CD4-positive, alpha-beta memory T cell (primary cell): ENCODE results near the gene MBD3. TPM values are rescaled to one million over a fixed set of nuclear protein-coding genes. Genes with fewer than 3 reads are reported as not detected.

Experiments used
- CTCF ChIA-PET: fragments of 350-600 bp; sonication (Branson Sonifier 250); formaldehyde crosslinking; loops from one replicate; lab custom pipeline; 2021; ENCODE audit warnings: inconsistent platforms; ENCODE audit not compliant: partially characterized antibody; lab: Charles Lee
- POLR2A ChIA-PET: fragments of 350-600 bp; sonication (Branson Sonifier 250); formaldehyde crosslinking; loops from one replicate; lab custom pipeline; 2021; ENCODE audit not compliant: partially characterized antibody; lab: Charles Lee
- DNase-seq, 5 donors: peaks; one replicate each; pipeline versions ENCODE4 v3.0.0 to v3.0.0-alpha.2; 2020 to 2022; ENCODE audit warnings: mixed read lengths in 1 of 5
- H3K27ac ChIP-seq: one replicate; pipeline ENCODE4 v1.7.0; 2013; ENCODE audit warnings: low read depth, low read length
- H3K27me3 ChIP-seq: 2 replicates; pipeline ENCODE4 v1.7.0; 2013; ENCODE audit warnings: mild to moderate bottlenecking, low read length, moderate library complexity; ENCODE audit not compliant: insufficient read depth
- H3K36me3 ChIP-seq: 2 replicates; pipeline ENCODE4 v1.7.0; 2013; ENCODE audit warnings: mild to moderate bottlenecking, low read length, moderate library complexity; ENCODE audit not compliant: insufficient read depth
- H3K4me1 ChIP-seq: 2 replicates; pipeline ENCODE4 v1.7.0; 2013; ENCODE audit warnings: mild to moderate bottlenecking, low read length, moderate library complexity; ENCODE audit not compliant: insufficient read depth
- H3K4me3 ChIP-seq, 2 donors: one replicate each; pipeline ENCODE4 v1.7.0; 2013; ENCODE audit warnings: low read length in 2 of 2, mild to moderate bottlenecking in 1 of 2
- H3K9me3 ChIP-seq, 2 donors: one replicate each; pipeline ENCODE4 v1.7.0; 2013; ENCODE audit warnings: low read length in 2 of 2, control low read depth in 1 of 2; ENCODE audit not compliant: control insufficient read depth in 1 of 2
- H3K27ac Mint-ChIP-seq, 7 donors: one replicate each; pipeline ENCODE4 v1.8.0; 2020 to 2021; ENCODE audit warnings: mixed read lengths in 7 of 7, mild to moderate bottlenecking in 6 of 7, inconsistent platforms in 3 of 7, moderate library complexity in 3 of 7
- H3K27me3 Mint-ChIP-seq, 2 donors: one replicate each; pipeline ENCODE4 v1.8.0; 2020 to 2021; ENCODE audit warnings: mixed read lengths in 2 of 2
- H3K36me3 Mint-ChIP-seq, 2 donors: one replicate each; pipeline ENCODE4 v1.8.0; 2020 to 2021; ENCODE audit warnings: mixed read lengths in 2 of 2, inconsistent platforms in 1 of 2, mild to moderate bottlenecking in 1 of 2
- H3K4me1 Mint-ChIP-seq, 4 donors: one replicate each; pipeline ENCODE4 v1.8.0; 2020 to 2021; ENCODE audit warnings: mixed read lengths in 4 of 4, mild to moderate bottlenecking in 1 of 4
- H3K4me3 Mint-ChIP-seq, 8 donors: one replicate each; pipeline ENCODE4 v1.8.0; 2020 to 2021; ENCODE audit warnings: mixed read lengths in 8 of 8, mild to moderate bottlenecking in 7 of 8, moderate library complexity in 6 of 8, inconsistent platforms in 3 of 8
- H3K9me3 Mint-ChIP-seq, 8 donors: one replicate each; pipeline ENCODE4 v1.8.0; 2020 to 2021; ENCODE audit warnings: mixed read lengths in 8 of 8, mild to moderate bottlenecking in 5 of 8, inconsistent platforms in 3 of 8, moderate library complexity in 1 of 8
- intact Hi-C: fragments of 100-400 bp; cut with micrococcal nuclease; formaldehyde crosslinking; loops from one replicate; pipeline ENCODE4 v1.15.1; 2023
- polyA plus RNA-seq, 2 donors: library from polyadenylated mRNA; unstranded; fragments of 300-500 nt; fragmentation: Illumina TruSeq; gene quantifications; one replicate each; pipeline ENCODE4 v1.2.3, GENCODE V29; 2021
- total RNA-seq, 2 experiments: library from RNA; stranded (reverse); gene quantifications; one replicate each; pipeline ENCODE4 v1.2.3, GENCODE V29; 2021

Gene MBD3
- total and polyA plus RNA-seq, 4 experiments from 2014 or later: 3.9 to 62.8 (median 34.6) TPM

DNA sequence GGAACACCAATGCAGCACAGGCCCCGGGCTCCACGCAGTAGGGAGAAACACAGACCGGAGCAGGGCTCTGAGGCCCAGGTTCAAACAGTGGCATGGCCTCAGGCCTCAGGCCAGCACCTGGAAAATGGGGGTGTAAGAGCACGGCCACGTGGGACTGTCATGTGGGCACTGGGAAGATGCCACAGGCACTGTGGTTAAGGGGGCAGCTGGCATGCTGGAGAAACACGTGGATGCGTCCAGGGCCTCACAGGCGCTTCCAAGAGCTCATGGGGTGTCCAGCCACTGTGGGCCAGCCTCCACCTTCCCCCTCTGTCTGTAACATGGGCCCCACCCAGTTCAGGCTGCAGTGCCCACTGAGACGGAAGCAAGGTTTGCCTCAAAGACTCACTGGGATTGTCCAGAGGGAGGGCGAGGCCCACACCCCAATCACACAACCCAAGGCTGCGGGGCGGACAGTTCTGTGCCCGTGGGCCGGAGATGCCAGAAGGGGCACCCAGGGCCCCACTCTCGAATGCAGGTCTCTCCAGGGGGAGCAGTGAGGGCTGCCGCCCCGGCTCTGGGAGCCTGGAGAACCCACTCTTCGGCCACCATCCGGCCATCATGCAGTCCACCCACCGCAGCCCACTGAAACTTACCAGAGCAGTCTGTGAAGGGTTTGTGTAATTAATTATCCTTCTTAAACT lies 6.3 kb upstream of the MBD3 start:
- Mint-ChIP-seq H3K4me3 (no peak overlapping the region), H3K9me3 (no peaks in the 10 kb centered on the region), H3K4me1 (peaks cover 4 to 20% (median 13%) of the 10 kb centered on the region in 4 donors), H3K36me3 (peaks cover 11 to 23% of the 10 kb centered on the region in 2 donors), H3K27ac (no peak overlapping the region), H3K27me3 (no peaks in the 10 kb centered on the region)
- Histone ChIP-seq H3K4me1 (peaks cover 14% of the 10 kb centered on the region), H3K36me3 (peaks cover 18% of the 10 kb centered on the region), H3K9me3 (no peaks in the 10 kb centered on the region), H3K27ac (no peak overlapping the region), H3K27me3 (no peaks in the 10 kb centered on the region), H3K4me3 (no peak overlapping the region)
- ChIA-PET CTCF (no interaction called here), POLR2A (interaction anchor here (0.6 kb wide), 1 partner anchor 108 kb away, joined by 3 read pairs; the partner anchor contains the start of gene REEP6)
- DNase-seq: no peak
- intact Hi-C loops: no loop called here

DNA sequence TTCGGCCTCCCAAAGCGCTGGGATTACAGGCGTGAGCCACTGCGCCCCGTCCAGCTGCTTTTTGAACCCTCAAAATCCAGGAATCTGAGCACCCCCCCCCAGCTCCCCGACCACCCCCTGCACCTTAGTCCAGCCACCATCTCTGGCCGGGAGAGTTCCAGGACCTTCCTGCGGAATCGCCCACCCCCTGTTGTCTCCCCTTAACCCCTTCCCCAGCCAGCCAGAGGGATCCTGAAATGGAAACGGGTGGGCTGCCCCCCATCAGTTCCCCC lies 772 bp upstream of the MBD3 start:
- H3K36me3 ChIP-seq: peaks cover 11% of the 10 kb centered on the region
- no peaks in the 10 kb centered on the region for H3K27me3 ChIP-seq
- H3K9me3 Mint-ChIP-seq: no peaks in the 10 kb centered on the region
- H3K36me3 Mint-ChIP-seq: peaks cover 8 to 16% of the 10 kb centered on the region in 2 donors
- intact Hi-C loops: loop anchor here (5.0 kb wide), 1 partner anchor 219 kb away; the partner anchor contains the start of gene ATP8B3
- DNase-seq: no peak
- CTCF ChIA-PET: interaction anchor here (1.1 to 1.4 kb wide), 3 partner anchors 13 to 79 kb away, joined by 3 to 8 read pairs (median 5); partner anchors contain the start of gene UQCR11
- no peaks in the 10 kb centered on the region for H3K9me3 ChIP-seq
- peak overlapping the region in 6 of 7 donors; percentile 24 to 92 (median 86) for H3K27ac Mint-ChIP-seq
- peak overlapping the region; percentile 44 for H3K27ac ChIP-seq
- H3K4me3 ChIP-seq: no peak overlapping the region
- POLR2A ChIA-PET: interaction anchor here (0.8 to 4.9 kb wide), 7 partner anchors 8 to 188 kb away, joined by 3 to 86 read pairs (median 10); partner anchors contain the start of genes MEX3D, TCF3 and UQCR11
- H3K27me3 Mint-ChIP-seq: no peaks in the 10 kb centered on the region
- H3K4me1 Mint-ChIP-seq: peaks cover 9 to 26% (median 15%) of the 10 kb centered on the region in 4 donors
- H3K4me3 Mint-ChIP-seq: peak overlapping the region; percentile 87 to 92 (median 89)
- H3K4me1 ChIP-seq: peaks cover 24% of the 10 kb centered on the region

DNA sequence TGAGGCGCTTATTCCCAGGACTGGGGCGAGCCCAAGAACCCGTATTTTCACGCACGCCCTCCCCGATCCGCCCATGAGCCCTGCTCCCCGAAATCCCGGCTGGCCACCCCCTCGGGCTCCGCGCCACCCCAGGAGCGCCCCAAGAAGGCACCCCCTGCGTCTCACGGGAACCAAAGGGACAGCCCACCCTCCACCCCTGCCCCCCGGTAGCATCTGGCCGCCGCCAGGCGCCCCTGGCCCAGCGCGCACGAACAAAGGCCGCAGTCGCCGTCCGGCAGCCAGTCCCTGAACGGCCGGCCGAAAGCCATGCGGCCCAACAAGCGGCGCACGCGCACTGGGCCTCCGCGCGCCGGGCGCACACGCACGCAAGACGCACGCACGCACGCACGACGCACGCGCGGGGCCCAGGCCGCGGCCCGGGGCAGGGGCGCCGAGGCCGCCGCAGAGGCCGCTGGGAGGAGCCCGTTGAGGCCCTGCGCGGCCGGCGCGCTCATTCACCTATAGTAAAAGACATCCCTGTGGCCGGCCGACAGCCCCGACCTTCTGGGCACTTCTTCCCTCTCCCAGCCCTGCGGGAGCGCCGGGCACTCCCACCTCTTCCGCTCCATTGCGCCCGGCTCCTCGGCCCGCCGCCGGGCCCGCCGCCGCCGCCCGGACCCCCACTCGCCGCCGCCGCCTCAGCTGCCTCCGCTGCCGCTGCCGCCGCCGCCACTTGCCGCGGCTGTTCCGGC lies 476 bp downstream of the MBD3 start:
- peaks cover 24% of the 10 kb centered on the region for H3K4me1 ChIP-seq
- Mint-ChIP-seq H3K4me3 (peak overlapping the region; percentile 82 to 93 (median 88)), H3K27me3 (no peaks in the 10 kb centered on the region), H3K9me3 (no peaks in the 10 kb centered on the region), H3K27ac (peak overlapping the region; percentile 86 to 96 (median 91)), H3K4me1 (peaks cover 10 to 26% (median 15%) of the 10 kb centered on the region in 4 donors), H3K36me3 (peaks cover 1 to 8% of the 10 kb centered on the region in 2 donors)
- POLR2A ChIA-PET: interaction anchor here (0.9 to 4.9 kb wide), 7 partner anchors 10 to 59 kb away, joined by 3 to 86 read pairs (median 5); partner anchors contain the start of genes MEX3D, TCF3 and UQCR11
- peak; percentile 81 to 90 (median 89) for DNase-seq
- CTCF ChIA-PET: interaction anchor here (0.6 to 2.3 kb wide), 5 partner anchors 14 to 49 kb away, joined by 3 to 8 read pairs (median 3); partner anchors contain the start of gene UQCR11
- H3K4me3 ChIP-seq: peak overlapping the region; percentile 30 to 86
- no peaks in the 10 kb centered on the region for H3K27me3 ChIP-seq
- H3K36me3 ChIP-seq: peaks cover 2% of the 10 kb centered on the region
- H3K9me3 ChIP-seq: no peaks in the 10 kb centered on the region
- H3K27ac ChIP-seq: peak overlapping the region; percentile 88
- intact Hi-C loops: loop anchor here (1.0 to 5.0 kb wide), 5 partner anchors 13 to 220 kb away; partner anchors contain the start of genes ATP8B3, DAZAP1, MEX3D and TCF3

DNA sequence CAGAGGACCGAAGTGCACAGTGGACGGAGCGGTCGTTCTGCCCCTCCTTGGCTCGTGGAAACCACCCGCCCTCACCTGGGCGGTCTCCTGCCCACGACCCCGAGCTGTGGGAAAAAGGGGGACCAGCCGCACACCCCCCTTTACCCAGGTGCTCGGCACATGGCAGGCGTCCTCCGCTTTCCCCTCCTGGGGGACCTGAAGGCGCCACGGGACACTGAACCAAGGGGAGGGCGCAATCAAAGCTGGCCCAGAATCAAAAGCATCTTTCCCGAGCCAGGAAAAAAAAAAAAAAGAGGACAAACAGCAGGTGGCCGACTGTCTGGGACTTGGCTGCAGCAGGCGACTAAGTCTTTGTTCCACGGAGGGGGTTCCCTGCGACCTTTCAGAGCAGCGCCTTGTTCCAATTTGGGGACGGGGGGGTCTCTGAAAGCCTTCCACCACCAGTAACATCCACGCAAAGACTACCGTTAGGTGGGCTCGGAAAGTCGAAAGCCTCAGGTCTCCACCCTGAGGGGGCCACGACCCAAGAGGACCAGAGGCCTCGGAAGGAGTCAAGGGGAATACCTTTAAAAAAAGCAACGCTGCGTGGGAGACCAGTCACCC lies 1.1 kb downstream of the MBD3 start:
- Mint-ChIP-seq H3K27me3 (no peaks in the 10 kb centered on the region), H3K27ac (peak overlapping the region; percentile 88 to 96 (median 92)), H3K36me3 (peaks cover 0 to 8% of the 10 kb centered on the region in 2 donors), H3K4me3 (peak overlapping the region; percentile 82 to 93 (median 88)), H3K4me1 (peaks cover 10 to 26% (median 15%) of the 10 kb centered on the region in 4 donors), H3K9me3 (no peaks in the 10 kb centered on the region)
- Histone ChIP-seq H3K27ac (peak overlapping the region; percentile 88), H3K4me3 (peak overlapping the region; percentile 30 to 86), H3K9me3 (no peaks in the 10 kb centered on the region), H3K36me3 (no peaks in the 10 kb centered on the region), H3K27me3 (no peaks in the 10 kb centered on the region), H3K4me1 (peaks cover 24% of the 10 kb centered on the region)
- no peak for DNase-seq
- ChIA-PET CTCF (interaction anchor here (1.1 to 2.3 kb wide), 4 partner anchors 14 to 81 kb away, joined by 4 to 6 read pairs (median 5); partner anchors contain the start of gene UQCR11), POLR2A (interaction anchor here (4.8 to 4.9 kb wide), 2 partner anchors 14 to 60 kb away, joined by 51 to 86 read pairs; partner anchors contain the start of genes TCF3 and UQCR11)
- intact Hi-C loops: loop anchor here (1.0 to 5.0 kb wide), 5 partner anchors 14 to 221 kb away; partner anchors contain the start of genes ATP8B3, DAZAP1, MEX3D and TCF3

DNA sequence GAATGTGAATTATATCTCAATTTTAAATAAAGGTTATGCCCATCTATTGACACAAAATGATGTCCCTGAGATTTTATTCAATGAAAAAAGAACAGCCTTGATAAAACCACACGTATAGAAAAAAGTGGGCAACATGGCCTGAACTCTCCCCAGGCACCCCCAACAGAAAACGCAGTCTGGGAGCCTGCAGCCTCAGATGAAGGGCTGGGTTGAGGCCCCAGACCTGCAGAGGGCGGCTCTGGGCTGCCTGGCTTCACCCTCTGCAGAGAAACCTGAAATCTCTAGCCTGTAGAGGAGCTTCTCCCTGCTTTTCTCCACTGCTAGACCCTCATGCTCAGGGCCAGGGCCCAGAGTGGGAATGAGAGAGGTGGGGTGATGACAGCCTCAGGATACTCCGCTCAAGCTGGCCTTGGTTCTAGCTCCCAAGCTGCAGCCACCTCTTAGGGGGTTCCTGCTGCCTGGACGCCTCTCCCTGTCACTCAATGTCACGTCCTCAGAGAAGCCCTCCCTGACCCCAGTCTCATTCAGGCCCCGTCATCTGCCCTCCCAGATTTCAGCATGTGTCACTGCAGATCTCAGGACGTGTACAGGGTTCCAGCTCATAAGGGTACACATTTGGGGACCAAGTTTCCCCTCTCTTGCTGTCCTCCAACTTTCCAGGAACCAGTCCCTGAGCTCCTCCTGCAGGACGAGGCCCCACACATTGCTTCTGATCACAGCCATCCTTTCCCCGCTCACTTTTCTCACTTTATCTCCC lies 1.8 kb downstream of the MBD3 start:
- Histone ChIP-seq H3K27ac (peak overlapping the region; percentile 88), H3K4me3 (peak overlapping the region in 1 of 2 donors; percentile 86), H3K4me1 (peaks cover 24% of the 10 kb centered on the region), H3K36me3 (no peaks in the 10 kb centered on the region), H3K27me3 (no peaks in the 10 kb centered on the region), H3K9me3 (no peaks in the 10 kb centered on the region)
- Mint-ChIP-seq H3K4me3 (peak overlapping the region; percentile 82 to 93 (median 88)), H3K4me1 (peaks cover 10 to 26% (median 16%) of the 10 kb centered on the region in 4 donors), H3K27me3 (no peaks in the 10 kb centered on the region), H3K36me3 (peaks cover 0 to 8% of the 10 kb centered on the region in 2 donors), H3K9me3 (no peaks in the 10 kb centered on the region), H3K27ac (peak overlapping the region; percentile 88 to 96 (median 92))
- POLR2A ChIA-PET: interaction anchor here (4.8 to 4.9 kb wide), 2 partner anchors 14 to 60 kb away, joined by 51 to 86 read pairs; partner anchors contain the start of genes TCF3 and UQCR11
- peak in 3 of 5 donors; percentile 19 to 22 (median 20) for DNase-seq
- intact Hi-C loops: loop anchor here (1.0 to 5.0 kb wide), 2 partner anchors 81 to 221 kb away; partner anchors contain the start of gene ATP8B3
- CTCF ChIA-PET: interaction anchor here (0.5 to 2.3 kb wide), 6 partner anchors 15 to 90 kb away, joined by 3 to 6 read pairs (median 4); partner anchors contain the start of genes TCF3 and UQCR11

DNA sequence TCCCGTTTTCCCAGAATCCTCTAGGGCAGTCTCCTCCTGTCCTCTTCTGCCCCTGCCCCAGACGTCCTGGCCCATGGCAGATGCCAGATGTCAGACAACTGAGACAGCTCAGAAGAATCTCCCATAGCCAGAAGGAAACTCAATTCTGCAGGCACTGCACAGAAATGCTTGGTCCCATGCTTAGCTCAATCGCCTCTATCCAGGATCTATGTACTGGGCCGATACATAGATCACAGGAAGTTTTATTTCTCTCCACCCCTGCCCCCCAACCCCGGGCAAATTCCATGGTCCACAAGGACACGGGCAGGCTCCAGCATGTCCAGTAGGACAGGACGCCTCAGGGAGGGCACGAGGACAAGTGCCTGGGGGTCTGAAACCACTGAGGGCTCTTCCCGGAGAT lies 4.8 kb downstream of the MBD3 start:
- H3K27ac Mint-ChIP-seq: peak overlapping the region in 2 of 7 donors; percentile 42 to 83
- H3K27me3 Mint-ChIP-seq: no peaks in the 10 kb centered on the region
- H3K4me3 Mint-ChIP-seq: peak overlapping the region in 1 of 8 donors; percentile 41

More for the DNA sequence above, 4.8 kb downstream of the MBD3 start:
- intact Hi-C loops: no loop called here
- Mint-ChIP-seq H3K4me1 (peaks cover 12 to 21% (median 15%) of the 10 kb centered on the region in 4 donors), H3K36me3 (peaks cover 0 to 7% of the 10 kb centered on the region in 2 donors), H3K9me3 (no peaks in the 10 kb centered on the region)
- Histone ChIP-seq H3K27me3 (no peaks in the 10 kb centered on the region), H3K9me3 (no peaks in the 10 kb centered on the region), H3K36me3 (peaks cover 3% of the 10 kb centered on the region), H3K4me1 (peaks cover 16% of the 10 kb centered on the region), H3K4me3 (no peak overlapping the region), H3K27ac (no peak overlapping the region)
- ChIA-PET POLR2A (interaction anchor here (0.6 to 1.3 kb wide), 2 partner anchors 18 to 354 kb away, joined by 3 read pairs; partner anchors contain the start of gene UQCR11), CTCF (interaction anchor here (1.5 kb wide), 1 partner anchor 41 kb away, joined by 6 read pairs; no protein-coding TSS in a partner anchor)
- DNase-seq: no peak
